Kidney capillary endothelial cell (primary cell): ENCODE data around the gene PRELID1.

ENCODE experiments used
- DNase-seq: peaks from one replicate; pipeline ENCODE4 v3.0.0-alpha.2; 2018; ENCODE audit warnings: low spot score

The PRELID1 gene

DNA sequence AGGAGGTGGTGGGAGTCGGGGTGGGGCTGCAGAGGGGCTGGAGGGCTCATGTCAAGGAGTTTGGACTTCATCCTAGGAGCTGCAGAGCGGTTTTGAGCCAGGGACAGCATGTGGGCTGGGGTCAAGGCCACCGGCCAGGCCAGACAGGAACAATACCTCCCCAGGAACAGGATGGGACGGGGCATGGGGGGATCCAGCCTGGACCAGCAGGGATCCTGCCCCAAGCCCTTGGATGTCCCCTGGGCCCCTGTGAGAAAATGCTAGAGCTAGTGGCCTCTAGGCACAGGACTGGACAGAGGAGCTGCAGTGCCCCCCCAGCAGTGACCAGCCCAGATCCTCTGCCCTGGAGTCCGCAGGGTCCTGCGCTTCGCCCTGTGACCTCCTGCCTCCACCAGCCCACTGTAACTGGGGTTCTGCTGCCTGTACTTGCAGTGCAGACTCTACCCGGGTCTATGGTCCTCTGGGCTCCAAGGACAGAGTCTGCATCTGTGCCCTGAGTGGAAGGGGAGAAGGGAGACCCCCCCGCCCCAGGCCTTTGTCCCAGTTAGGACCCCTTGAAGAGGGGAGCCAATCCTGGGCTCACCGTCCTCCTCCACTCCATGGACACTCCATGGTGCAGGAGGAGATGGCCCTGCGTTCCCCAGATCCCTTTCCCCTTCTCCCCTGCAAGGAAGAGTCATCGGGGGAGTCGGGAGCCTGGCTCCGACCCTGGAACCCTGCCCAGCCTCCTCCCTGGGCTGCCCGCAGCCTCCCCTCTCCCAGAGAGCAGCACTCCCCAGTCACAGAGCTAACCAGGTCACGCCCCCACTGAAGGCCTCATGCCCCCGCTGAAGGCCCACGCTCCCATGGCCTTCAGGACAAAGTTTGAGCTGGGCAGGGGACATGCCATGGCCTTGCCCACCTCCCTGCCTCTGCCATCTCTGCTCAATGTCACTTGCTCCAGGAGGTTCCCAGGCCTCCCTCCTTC, 11.1 kb downstream of the PRELID1 start:
- no peak for DNase-seq

DNA sequence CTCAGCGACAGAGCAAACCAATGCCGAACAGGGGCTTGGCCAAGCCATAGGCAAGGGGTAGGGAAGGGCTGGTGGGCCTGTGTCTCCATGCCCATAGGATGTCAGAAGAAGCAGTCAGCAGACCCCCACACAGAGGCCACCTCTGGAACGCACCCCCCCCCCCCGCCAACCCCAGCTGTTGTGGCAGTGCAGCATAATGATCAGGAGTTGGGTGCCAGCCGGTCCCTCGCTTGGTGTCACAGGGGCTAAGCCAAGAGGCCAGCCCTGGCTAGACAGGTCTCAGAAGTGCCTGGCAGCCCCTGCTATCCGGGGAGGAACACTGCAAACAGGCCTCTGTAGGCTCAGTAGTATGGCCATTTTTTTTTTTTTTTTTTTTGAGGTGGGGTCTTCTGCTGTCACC, 11.8 kb downstream of the PRELID1 start:
- no peak for DNase-seq

DNA sequence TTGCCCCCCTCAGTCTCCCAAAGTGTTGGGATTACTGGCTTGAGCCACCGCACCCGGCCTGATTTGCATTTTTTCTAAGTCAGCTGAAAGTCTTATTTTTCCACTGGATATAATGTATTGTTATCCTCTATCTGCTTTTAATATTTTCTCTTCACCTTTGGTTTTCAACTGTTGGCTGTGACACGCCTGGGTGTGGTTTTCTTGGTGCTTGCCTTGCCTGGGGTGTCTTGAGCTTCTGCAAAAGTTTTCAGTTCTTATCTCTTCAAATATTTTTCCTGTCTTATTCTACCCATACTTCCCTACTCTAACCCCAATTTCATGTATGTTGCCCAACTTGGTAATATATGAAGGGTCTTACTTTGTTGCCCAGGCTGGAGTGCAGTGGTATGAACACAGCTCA, 12.4 kb downstream of the PRELID1 start:
- DNase-seq, result no peak

DNA sequence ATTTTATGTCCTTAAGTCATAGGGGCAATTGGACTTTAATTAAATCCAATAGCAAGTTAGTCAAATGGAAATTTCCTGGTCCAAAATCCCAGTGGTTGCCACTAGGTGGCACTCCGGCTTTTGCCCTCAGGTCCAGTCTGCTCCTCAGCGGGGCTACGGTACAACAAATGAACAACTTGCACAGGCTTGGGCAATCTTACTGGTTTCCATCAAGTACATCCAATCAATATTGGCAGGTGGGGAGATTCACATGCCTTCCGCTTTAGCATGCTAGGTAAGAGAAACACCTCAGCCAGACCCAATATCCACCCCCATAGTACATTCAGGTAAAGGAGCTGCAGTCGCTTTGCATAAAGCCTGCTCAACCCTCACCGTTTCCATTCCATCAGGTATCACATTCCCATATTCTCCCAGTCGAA, 14.4 kb downstream of the PRELID1 start:
- peak; percentile 70 for DNase-seq

DNA sequence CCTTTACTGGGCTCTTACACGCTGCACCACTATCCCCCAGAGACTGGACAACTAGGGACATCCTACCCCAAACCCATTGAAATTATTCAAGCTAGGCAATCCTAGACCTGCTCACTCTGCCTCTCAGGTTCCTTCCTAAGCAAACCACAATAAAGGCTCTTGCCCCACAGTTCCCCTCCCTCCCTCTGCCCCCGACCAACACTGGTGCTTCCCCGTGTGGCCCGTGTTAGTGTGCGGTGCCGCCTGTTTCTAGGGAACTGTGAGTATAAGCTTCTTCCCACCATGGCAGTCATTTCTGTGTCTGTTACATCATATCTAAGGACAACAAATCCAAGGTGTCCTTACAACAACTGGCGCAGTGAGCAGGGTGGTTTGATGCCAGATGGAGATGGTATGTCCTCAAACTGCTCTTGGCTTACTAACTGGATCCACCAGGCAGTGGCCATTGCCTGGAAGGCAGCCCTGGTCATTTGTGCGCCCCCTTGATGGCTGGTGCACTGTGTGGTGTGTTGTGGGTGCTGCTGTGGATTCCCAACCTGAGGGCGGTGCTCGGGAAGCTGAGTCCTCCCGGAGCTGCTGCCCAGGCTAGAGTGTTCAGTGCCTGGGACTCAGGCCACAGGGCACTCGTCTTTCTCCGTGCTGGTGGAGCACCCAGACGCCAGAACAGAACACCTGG, 16.5 kb downstream of the PRELID1 start:
- no peak for DNase-seq

DNA sequence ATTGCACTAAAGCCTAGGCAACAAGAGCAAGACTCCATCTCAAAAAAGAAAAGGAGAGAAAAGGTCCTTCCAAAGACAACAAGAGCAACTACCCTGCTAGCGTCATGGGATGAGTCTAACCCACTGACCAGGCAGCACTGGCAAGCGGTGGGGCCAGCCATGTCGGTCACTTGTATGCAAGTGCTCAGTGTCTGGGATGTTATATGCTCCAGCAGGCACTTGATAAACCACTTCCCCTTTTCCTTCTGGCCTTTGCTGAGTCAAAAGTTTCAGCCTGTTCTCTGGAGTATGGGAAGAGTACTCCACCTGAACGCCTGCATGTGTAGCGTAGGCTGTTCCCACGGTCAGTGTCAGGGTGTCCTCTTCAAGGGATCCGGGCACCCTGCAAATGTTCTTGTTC, 17.3 kb downstream of the PRELID1 start:
- no peak for DNase-seq

DNA sequence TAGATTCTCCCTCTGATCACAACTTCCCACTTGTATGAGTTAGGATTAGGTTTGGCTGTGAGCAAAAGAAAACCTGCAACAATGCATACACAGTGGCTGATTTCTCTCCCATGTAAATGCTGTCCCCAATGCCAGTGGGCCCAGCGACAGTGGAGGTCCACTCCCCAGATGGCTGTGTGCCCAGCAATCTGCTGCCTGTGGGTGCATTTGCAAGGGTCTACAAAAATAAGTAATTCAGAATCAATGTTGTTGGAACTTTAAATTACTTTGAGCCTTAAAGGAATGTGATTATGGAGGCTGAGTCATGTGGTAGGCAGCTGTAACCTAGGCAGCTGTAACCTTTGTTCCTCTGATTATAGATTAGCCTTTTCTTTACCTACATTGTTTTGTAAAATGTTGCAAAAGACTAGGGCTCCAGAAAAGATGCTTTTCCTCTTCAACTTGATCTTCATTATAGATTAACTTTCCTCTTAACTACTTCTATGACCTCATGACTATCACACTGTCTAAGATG, 22.3 kb downstream of the PRELID1 start:
- no peak for DNase-seq

DNA sequence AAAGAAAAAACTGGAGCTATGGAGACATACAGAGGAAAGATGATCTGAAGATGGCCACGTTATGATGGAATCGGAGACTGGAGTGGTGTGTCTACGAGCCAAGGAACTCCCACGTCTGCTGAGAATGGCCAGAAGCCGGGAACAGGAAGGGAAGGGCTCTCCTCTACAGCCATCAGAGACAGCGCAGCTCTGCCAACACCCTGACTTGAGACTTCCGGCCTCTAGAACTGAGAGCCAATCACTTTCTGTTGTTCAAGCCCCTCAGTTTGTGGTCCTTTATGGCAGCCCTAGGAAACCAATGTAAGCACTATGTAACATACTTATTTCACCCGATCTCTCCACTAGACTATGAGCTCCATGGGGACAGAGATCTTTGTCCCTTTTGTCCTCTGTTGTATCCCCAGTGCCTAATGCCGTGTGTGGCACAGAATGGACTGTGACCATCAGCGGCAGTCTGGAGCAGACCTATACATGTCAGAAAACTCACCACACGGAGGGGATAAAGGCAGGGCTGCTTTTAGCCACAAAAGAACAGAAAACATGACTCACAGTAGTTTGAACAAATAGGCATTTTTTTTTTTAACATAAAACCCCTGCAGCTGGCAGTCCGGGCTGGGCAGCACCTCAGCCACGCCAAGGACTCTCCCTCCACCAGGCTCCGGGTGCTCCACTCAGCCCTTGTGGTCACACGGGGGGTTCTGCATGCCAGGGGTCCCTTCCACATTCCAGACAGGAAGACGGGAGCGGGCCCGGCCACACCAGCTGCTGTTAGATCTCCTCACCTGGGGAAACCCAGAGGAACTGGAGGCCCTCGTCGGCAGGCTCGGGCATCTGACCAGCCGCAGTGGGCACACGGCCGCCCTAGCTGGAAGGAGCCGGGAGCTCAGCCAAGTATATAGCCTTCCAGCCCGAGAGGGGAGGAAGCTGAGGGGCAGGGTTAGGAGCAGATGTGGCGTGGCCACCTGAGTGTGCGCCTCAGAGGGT, 24.2 kb downstream of the PRELID1 start:
- no peak for DNase-seq

DNA sequence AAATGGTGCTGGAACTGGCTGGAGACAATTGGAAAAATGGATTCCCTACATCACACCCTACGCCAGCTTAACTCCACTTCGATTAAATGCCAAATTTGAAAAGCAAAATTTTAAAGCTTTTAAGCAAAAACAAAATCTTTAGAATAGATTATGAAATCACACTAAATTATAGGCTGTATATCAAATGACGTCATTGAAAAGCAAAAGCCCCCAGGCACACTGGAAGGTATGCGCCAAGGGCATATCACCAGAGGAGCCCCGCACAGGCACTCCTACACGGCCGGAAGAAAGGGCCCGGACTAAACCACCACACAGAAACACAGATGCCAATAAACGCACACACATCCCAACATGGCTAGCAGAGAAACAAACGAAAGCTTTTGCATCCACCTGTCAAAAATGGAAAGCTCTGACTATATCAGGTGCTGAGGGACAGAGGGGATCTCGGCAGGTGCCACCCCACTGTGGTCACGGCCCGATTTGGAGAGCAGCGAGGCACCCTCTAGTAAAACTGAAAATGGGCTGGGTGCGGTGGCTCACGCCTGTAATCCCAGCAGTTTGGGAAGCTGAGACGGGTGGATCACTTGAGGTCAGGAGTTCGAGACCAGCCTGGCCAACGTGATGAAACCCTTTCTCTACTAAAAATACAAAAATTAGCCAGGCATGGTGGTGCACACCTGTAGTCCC, 25.1 kb downstream of the PRELID1 start:
- DNase-seq, result no peak

DNA sequence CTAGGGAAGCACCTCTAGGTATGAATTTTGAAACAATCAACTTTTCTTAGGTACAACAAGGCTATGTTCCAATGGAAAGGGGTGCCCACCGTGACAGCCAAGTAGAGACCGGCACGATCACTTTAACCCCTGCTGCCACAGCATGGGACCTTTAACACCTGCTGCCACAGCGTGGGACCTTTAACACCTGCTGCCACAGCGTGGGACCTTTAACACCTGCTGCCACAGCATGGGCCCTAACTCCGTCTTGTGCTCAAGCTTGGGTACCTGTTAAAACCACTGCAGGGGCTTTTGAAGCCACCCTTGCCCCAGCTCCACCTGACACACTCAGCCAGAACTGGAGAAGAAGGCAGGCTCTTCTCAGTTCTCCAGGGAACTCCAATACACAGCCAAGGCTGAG, 26.3 kb downstream of the PRELID1 start:
- DNase-seq, result no peak

DNA sequence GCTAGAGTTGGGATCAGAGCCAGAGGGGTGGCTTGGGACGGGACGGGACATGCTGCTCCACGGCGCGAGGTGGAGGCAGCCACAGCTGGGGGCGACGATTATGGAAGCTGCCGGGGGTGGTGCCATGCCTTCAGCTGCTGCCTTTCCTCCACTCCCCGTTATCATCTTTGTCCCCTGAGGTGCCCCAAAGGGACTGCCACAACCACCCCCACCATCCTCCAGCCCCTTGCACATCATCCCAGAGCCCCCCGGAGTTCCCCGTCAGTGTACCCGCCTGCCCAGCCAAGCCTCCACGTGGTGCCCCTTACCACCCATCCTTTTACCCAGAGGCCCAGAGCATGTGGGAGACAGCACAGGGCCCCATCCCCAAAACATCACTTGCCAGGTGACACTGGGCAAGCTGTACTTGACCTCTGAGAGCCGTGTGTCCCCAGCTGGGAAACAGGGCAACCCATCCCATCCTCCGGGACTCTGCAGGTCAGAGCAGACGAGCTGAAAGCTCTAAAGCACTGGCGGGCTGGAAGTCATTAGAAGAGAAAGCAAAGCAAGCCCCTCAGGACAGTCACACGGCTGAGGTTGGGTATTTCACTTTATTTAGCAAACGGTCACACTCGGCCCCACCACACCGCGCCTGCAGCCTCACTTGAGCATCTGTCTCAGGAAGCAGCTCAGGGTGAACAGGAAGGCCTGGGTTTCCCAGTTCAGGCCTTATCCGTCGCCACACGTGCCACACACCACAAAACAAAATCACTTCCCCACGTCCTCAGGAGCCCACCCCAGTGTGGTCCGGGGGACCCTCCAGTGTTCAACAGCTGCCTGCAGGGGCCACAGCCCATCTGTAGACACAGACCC, 27.6 kb downstream of the PRELID1 start:
- no peak for DNase-seq

DNA sequence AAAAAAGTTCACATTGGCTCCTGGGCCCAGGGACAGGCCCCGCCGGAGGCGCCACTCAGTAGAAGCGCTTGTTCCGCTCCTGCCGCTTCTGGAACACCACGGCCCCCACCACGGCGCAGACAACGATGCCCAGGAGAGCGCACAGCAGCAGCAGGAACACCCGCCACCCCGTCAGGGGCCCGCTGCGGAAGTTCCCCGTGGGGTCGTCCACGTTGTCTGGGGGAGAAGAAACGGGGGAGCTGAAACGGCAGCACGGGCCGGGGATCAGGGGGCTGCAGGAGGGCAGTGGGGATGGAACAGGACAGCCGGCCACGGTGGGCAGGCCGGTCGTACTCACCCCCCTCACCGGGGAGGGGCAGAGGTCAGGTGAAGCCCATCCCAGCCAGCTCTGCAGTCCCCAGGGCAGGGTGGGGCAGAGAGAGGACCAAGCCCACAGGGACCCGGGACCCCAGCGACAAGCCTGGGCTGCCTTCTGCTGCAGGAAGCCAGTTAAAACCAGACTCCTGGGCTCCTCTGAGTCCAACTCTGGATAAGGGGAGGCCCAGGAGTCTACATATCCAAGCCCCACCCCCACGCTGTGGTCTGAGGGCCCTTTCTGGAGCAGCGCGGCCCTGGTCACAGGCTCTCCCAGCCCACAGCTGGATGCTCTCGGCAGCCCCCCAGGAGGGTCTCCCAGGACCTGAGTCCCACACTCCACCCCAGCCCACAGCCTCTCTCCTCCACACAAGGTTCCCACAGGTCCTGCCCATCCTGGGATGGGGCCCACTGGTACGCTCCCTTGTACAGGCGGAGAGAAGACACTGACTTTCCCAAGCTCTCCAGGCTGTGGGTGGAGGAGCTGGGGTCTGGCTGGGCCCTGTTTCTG, 28.7 kb downstream of the PRELID1 start:
- DNase-seq, result no peak

DNA sequence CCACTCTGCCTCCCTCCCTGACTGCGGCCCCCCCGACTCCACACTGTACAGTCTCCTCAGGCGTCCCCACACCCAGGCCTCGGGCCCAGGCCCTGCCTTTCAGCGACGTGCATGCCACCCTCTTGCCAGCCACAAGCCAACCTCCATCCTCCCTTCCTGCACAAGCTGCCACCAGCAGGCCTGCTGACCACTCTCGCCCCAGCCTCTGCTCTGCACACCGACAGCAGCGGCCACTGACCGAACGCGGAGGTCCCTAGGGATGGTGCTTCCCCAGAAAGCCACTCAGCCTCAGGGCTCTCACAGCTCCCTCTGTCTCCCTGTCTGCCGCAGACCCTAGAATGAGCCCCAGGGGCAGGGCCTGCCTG, 29.3 kb downstream of the PRELID1 start:
- DNase-seq, result no peak

DNA sequence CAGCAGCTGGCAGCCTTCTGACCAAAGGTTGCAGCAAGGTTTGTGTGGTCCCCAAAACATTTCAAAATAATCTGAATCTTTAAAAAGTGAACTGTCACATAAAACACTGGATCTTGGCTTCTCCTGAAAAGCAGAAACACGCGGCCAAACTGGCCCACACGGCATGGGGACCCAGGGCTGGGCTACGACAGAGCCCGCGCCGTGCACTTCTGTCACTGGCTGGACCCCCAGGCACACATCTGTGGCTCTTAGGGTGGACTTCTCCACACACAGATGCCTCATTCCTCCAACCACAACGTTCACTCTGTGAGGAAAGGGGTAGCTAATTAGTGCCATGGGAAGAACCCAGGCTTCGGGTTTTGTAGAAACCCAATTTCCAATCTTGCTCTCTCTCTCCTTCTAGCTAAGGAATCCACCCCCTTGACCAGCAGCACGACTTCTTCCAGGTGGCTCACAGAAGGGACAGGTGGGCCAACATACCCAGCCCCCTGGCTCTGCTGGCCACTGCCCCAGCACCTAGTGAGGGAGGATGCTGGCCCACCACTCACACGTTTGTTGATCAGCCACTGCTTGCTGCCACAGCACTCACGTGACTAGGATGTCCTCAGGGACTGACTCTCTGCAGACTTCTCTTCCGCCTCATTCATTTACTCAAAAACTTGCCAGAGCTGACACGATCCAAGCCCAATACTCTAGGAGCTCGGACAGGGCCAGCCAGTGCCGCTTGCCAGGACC, 30.0 kb downstream of the PRELID1 start:
- no peak for DNase-seq

DNA sequence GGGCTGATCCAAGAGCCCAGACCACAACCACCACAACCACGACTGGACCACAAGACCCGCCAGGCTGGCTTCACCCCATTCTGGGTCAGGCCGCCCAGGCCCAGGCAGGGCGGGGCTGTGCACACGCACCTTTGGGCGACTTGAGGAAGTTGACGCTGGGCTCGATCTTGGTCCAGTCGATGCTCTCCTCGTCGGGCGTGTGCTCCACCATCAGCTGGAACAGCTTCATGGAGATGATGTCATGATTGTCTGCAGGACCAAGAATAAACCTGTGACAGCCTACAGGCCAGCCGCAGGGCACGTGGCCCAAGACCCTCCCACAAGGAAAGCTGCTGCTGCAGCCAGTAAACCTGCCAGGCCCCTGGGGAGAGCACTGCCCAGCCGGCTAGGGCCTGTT, 30.6 kb downstream of the PRELID1 start:
- no peak for DNase-seq

DNA sequence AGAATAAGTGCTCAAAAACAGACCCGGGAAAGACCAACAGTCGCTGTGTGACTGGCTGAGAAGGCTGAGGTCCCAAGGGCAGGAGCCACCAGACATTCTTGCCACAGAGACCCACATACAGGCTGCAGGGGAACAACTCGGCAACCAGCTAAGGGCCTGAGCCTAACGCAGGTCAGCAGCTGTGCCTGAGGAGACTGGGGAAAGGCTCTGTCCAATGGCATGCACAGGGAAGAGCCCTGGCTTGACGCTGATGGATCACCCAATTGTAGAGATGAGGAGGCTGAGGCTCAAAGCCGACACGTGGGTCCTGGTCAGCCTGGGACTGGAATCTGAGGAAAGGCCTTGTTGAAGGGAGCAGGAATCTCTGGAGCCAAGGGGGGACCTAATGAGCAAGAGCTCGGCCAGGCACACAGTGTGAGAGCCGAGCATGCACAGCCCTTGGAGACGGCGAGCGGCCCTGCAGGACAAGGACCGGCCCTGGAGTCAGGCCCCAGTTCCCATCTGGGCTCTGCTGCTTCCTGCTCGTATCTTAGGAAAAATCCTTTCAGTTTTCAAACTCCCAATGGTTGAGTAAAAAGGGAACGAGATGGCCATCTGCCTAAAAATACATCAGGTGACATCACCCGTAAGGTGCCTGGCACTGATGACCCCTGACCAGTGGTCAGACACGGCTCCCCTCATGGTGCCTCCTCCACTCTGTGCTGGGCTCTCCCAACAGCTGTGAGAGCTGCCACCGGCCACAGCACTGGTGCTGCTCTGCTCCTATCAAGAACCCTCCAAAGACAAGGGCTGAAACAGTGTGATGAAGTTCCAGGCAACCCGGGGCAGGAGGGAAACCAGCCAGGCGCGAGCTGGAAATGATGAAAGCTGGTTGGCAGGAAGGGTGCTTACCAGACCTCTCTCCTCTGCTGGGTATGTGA, 31.4 kb downstream of the PRELID1 start:
- DNase-seq, result no peak

DNA sequence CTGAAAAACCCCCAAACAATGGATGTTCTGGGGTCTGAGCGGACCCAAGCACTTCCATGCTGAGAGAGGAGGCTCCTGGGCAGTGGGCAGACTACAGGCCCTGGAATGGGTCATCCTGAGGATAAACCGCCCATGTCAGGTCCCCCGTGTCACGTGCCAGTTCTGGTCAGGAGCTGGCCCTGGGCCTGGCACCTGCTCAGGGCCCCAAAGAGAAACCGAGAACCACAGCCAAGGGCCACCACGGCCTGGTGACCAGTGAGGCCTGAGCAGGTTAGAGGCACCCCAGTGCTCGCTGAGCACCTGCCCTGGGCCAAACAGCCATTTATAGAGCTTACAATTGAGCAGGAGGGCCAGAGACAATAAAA, 32.1 kb downstream of the PRELID1 start:
- no peak for DNase-seq

DNA sequence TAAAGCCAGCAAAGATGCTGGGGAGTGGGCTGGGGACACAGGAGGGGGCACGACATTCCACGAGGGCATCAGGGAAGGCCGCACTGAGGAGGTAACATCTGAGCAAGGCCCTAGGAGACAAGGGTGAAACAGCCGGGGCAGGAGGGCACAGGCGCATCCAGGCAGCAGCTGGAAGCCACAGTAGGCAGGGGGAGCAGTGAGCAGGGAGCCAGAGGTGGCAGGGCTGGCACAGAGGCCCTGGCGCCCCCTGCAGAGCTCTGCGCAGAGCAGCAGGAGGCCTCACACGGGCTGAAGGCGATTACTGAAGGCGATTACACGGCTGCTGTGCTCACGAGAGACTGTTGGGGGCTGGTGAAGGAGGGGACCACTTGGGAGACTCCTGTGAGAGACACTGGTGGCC, 32.5 kb downstream of the PRELID1 start:
- no peak for DNase-seq
